Measurements from ENCODE around the gene ERC2. TPM values are rescaled to one million over a fixed set of nuclear protein-coding genes. Genes with fewer than 3 reads are reported as not detected.

Gene ERC2
- total RNA-seq, 1 donor from 2014 or later: 0.99 TPM

DNA sequence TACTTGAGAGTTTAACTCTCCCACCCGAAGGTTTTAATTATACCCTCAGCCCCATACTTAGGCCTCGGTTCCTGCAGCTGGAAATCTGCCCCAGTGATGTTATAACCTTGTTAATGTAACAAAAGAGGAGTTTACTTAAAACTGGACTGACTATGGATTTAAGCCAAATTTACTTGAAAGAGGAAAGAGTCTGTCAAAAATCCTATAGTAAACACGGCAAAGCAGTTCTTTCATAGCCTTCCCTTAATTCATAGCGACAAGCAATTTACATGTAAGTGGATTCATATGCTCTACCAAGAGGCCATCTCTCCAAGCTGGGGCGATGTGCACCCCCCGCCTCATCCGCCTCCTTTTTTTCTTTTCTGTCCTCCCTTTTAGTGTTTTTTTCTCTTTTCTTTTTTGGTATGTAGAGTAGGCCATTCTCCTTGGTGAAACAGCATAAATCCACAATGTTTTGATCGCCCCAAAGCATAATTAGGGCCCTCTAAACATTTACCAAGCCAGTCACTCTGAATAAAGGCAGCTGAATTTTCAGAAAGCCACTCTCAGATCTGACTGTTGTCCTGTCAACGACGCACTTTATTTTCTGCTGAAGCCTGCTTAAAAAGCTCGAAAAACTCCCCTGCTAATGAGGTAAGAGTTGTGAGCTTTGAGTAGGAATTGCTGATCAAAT is 608.1 kb downstream of the ERC2 start:
- DNase-seq: no peak
- Histone ChIP-seq H3K27me3 (ENCODE audit: low read depth) (peaks cover 54% of the 10 kb centered on the region), H3K4me3 (no peak overlapping the region), H3K9me3 (replicated peaks) (no peaks in the 10 kb centered on the region), H3K27ac (replicated peaks) (no peak overlapping the region), H3K4me1 (peaks cover 8% of the 10 kb centered on the region), H3K36me3 (no peaks in the 10 kb centered on the region)
- TF ChIP-seq, protein P1, sequence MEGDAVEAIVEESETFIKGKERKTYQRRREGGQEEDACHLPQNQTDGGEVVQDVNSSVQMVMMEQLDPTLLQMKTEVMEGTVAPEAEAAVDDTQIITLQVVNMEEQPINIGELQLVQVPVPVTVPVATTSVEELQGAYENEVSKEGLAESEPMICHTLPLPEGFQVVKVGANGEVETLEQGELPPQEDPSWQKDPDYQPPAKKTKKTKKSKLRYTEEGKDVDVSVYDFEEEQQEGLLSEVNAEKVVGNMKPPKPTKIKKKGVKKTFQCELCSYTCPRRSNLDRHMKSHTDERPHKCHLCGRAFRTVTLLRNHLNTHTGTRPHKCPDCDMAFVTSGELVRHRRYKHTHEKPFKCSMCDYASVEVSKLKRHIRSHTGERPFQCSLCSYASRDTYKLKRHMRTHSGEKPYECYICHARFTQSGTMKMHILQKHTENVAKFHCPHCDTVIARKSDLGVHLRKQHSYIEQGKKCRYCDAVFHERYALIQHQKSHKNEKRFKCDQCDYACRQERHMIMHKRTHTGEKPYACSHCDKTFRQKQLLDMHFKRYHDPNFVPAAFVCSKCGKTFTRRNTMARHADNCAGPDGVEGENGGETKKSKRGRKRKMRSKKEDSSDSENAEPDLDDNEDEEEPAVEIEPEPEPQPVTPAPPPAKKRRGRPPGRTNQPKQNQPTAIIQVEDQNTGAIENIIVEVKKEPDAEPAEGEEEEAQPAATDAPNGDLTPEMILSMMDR (IDR thresholded peaks at IDR 0.05; ENCODE audit: borderline replicate concordance): no peak
- intact Hi-C loops (cut with micrococcal nuclease): no loop called here

DNA sequence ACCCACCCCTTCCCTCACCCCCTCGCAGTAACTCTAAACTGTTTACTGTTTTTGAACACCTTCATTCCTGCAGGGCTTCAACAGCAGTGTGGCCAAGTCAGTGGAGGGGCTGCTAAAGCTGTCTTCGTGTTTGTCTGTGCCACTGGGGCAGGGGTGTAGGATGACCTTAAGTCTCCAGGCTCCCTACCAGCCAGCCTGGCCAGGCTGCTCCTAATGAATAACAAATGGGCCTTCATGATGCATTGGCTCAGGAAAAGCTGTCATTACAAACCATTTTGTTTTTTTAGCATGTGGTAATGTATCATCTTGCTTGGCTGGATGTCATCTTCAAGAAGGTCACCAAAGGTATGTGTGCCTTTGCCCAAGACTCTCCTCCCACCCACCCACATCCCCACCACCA is 609.0 kb downstream of the ERC2 start:
- intact Hi-C loops (cut with micrococcal nuclease): no loop called here
- no peaks in the 10 kb centered on the region for H3K9me3 ChIP-seq (replicated peaks)

DNA sequence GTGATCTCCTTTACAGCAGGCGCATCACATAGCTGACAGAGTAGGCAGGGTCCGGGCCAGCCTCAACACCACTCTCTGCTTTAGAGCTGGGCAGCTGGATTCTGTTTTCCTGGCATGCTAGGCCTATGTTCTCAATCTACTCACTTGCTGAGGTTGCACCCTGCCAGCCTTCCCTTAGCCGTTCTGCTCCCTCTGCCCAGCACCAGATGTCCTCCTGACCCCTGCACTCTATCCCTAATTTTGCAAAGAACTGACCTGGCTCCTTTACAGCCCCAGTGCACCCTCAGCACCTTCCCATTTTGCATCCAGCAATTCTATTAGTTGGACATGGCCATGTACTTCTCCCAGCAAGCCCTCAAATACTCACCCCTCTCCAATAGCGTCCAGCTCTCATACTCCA is 609.5 kb downstream of the ERC2 start:
- peaks cover 55% of the 10 kb centered on the region for H3K27me3 ChIP-seq (ENCODE audit: low read depth)
- peaks cover 8% of the 10 kb centered on the region for H3K4me1 ChIP-seq
- TF ChIP-seq, protein P1 (IDR thresholded peaks at IDR 0.05; ENCODE audit: borderline replicate concordance): no peak

More for the DNA sequence above, 609.0 kb downstream of the ERC2 start:
- Histone ChIP-seq H3K27ac (replicated peaks) (no peak overlapping the region), H3K4me1 (peaks cover 8% of the 10 kb centered on the region), H3K4me3 (no peak overlapping the region), H3K27me3 (ENCODE audit: low read depth) (peaks cover 54% of the 10 kb centered on the region), H3K36me3 (no peaks in the 10 kb centered on the region)
- DNase-seq: no peak
- TF ChIP-seq, protein P1 (IDR thresholded peaks at IDR 0.05; ENCODE audit: borderline replicate concordance): no peak

DNA sequence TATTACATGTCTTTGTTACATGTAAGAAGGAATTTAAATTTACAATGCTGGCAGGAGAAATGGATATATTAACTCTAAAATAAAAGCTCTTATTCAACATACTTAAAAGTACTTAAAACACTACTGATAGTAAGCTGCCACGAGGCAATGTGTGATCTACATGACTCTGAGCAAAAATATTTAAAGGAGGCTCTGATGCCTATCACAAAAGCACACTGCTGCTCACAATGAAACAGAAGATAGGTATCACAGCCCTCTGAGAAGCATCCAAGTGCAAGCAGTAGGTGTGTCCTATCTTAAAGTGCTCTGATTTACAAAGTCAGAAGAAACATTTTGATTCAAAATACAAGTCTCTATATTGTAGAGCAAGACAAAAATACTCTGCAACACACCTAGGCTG is 610.0 kb downstream of the ERC2 start:
- TF ChIP-seq, protein P1 (IDR thresholded peaks at IDR 0.05; ENCODE audit: borderline replicate concordance): no peak

More for the DNA sequence above, 609.5 kb downstream of the ERC2 start:
- H3K9me3 ChIP-seq (replicated peaks): no peaks in the 10 kb centered on the region
- no peak overlapping the region for H3K27ac ChIP-seq (replicated peaks)
- DNase-seq: no peak
- intact Hi-C loops (cut with micrococcal nuclease): no loop called here
- H3K4me3 ChIP-seq: no peak overlapping the region
- H3K36me3 ChIP-seq: no peaks in the 10 kb centered on the region

DNA sequence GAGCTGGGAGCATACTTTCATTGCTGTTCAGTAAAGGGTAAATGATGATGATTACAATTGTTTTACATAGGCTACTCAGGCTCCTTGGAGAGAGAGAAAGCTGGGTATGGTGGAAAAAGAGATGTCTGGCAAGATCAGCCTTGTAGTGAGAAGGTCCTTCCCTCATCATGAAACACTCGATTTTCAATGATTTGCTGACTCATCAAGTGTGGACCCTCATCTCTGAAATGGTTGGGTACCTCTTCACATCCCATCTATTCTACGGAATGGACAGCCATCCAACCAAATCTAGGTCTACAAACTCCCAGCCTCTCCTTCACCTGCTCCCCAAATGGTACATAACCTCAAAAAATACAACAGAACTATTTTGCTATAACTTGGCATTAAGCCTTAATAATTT is 610.6 kb downstream of the ERC2 start:
- no peak for DNase-seq
- Histone ChIP-seq H3K9me3 (replicated peaks) (no peaks in the 10 kb centered on the region), H3K27me3 (ENCODE audit: low read depth) (peaks cover 55% of the 10 kb centered on the region), H3K27ac (replicated peaks) (no peak overlapping the region), H3K4me3 (no peak overlapping the region), H3K36me3 (no peaks in the 10 kb centered on the region), H3K4me1 (peaks cover 1% of the 10 kb centered on the region)
- TF ChIP-seq, protein P1 (IDR thresholded peaks at IDR 0.05; ENCODE audit: borderline replicate concordance): no peak
- intact Hi-C loops (cut with micrococcal nuclease): no loop called here

More for the DNA sequence above, 610.0 kb downstream of the ERC2 start:
- DNase-seq: no peak
- H3K9me3 ChIP-seq (replicated peaks): no peaks in the 10 kb centered on the region
- peaks cover 8% of the 10 kb centered on the region for H3K4me1 ChIP-seq
- intact Hi-C loops (cut with micrococcal nuclease): no loop called here
- H3K4me3 ChIP-seq: no peak overlapping the region
- H3K27ac ChIP-seq (replicated peaks): no peak overlapping the region
- no peaks in the 10 kb centered on the region for H3K36me3 ChIP-seq
- peaks cover 55% of the 10 kb centered on the region for H3K27me3 ChIP-seq (ENCODE audit: low read depth)
